ENCODE measurements around the gene ZNF827.

DNA sequence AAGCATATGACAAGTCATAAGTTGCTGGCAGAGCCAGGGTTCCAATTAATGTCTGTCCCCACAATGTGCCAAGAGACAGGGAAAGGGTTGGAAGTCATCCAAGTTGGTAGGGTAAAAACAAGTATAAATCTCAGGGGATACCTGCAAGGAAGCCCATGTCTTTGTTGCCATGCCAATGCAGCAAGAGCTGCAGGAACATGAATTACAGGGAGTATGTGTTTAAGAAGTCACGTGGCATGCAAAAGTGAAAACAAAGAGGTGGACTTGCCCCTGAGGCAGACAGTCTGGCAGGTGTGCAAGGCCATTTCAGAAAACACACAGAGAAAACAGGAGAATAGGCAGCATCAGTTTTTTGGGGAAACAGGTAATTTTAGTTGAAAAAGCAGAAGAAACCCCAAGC lies 229.3 kb downstream of the ZNF827 start:
- TF ChIP-seq NFRKB (IDR thresholded peaks at IDR 0.05), result no peak
- TF ChIP-seq L3MBTL2 (conservative IDR thresholded peaks at IDR 0.05), result no peak
- TF ChIP-seq TARDBP (IDR thresholded peaks at IDR 0.05), result no peak
- no peak for TF ChIP-seq FOXA1 (IDR thresholded peaks at IDR 0.05)
- TF ChIP-seq SP1 (IDR thresholded peaks at IDR 0.05), result no peak

All from HEK293T (cell line).